Liver (tissue), 9 donors: ENCODE results near the gene GNAI2. TPM values are rescaled to one million over a fixed set of nuclear protein-coding genes. Genes with fewer than 3 reads are reported as not detected.

Source experiments
- DNase-seq: peaks from one replicate; pipeline ENCODE4 v3.0.0-alpha.2; 2017; ENCODE audit warnings: low spot score
- H3K27ac ChIP-seq, 2 donors: one replicate each; pipeline ENCODE4 v1.7.0; 2013; ENCODE audit warnings: inconsistent platforms in 2 of 2, low read length in 2 of 2, control low read depth in 1 of 2, low read depth in 1 of 2, mild to moderate bottlenecking in 1 of 2
- H3K27me3 ChIP-seq, 4 donors: one replicate each; pipeline versions ENCODE4 v1.6.1 to v1.7.0; 2013; ENCODE audit warnings: low read length in 3 of 4, inconsistent platforms in 1 of 4, mild to moderate bottlenecking in 1 of 4, moderate library complexity in 1 of 4; ENCODE audit not compliant: control insufficient read depth in 4 of 4, insufficient read depth in 4 of 4
- H3K36me3 ChIP-seq, 4 donors: one replicate each; pipeline versions ENCODE4 v1.6.1 to v1.7.0; 2013; ENCODE audit warnings: low read length in 3 of 4, mild to moderate bottlenecking in 3 of 4, low read depth in 1 of 4, moderate library complexity in 1 of 4; ENCODE audit not compliant: control insufficient read depth in 4 of 4, insufficient read depth in 3 of 4
- H3K4me1 ChIP-seq, 4 donors: one replicate each; pipeline versions ENCODE4 v1.6.1 to v1.7.0; 2013; ENCODE audit warnings: low read length in 3 of 4, mild to moderate bottlenecking in 3 of 4, moderate library complexity in 1 of 4; ENCODE audit not compliant: control insufficient read depth in 4 of 4, insufficient read depth in 4 of 4
- H3K4me3 ChIP-seq, 3 donors: one replicate each; pipeline versions ENCODE4 v1.6.1 to v1.7.0; 2013; ENCODE audit warnings: low read length in 3 of 3, control low read depth in 1 of 3, low read depth in 1 of 3, mild to moderate bottlenecking in 1 of 3
- H3K9ac ChIP-seq, 2 donors: one replicate each; pipeline ENCODE4 v1.7.0; 2013; ENCODE audit warnings: low read length in 2 of 2, mild to moderate bottlenecking in 2 of 2, moderate library complexity in 2 of 2, control low read depth in 1 of 2, low read depth in 1 of 2
- H3K9me3 ChIP-seq, 4 donors: one replicate each; pipeline versions ENCODE4 v1.6.1 to v1.7.0; 2013; ENCODE audit warnings: low read length in 3 of 4; ENCODE audit not compliant: control insufficient read depth in 4 of 4
- CTCF ChIP-seq: fragments of 150-350 bp; IDR thresholded peaks from 2 replicates; pipeline ENCODE4 v1.5.1; 2017; ENCODE audit warnings: improper control_type of control experiment, low read depth, low read length; ENCODE audit not compliant: missing input control
- EGR1 ChIP-seq, 2 donors: IDR thresholded peaks; 2 replicates each; pipeline ENCODE4 v1.6.1; 2016 to 2018; ENCODE audit warnings: antibody characterized with exemption in 2 of 2, low read depth in 2 of 2
- FOXA1 ChIP-seq: IDR thresholded peaks from 2 replicates; pipeline ENCODE4 v1.6.1; 2016; ENCODE audit warnings: antibody characterized with exemption
- FOXA2 ChIP-seq: IDR thresholded peaks from 2 replicates; pipeline ENCODE4 v1.6.1; 2016; ENCODE audit warnings: antibody characterized with exemption
- HNF4G ChIP-seq: IDR thresholded peaks from 2 replicates; pipeline ENCODE4 v1.6.1; 2016; ENCODE audit warnings: antibody characterized with exemption
- JUND ChIP-seq, 2 donors: IDR thresholded peaks; 2 replicates each; pipeline ENCODE4 v1.6.1; 2016; ENCODE audit warnings: antibody characterized with exemption in 2 of 2
- NR2F2 ChIP-seq: IDR thresholded peaks from 2 replicates; pipeline ENCODE4 v1.6.1; 2016; ENCODE audit warnings: antibody characterized with exemption
- RAD21 ChIP-seq, 2 donors: IDR thresholded peaks; 2 replicates each; pipeline ENCODE4 v1.6.1; 2016; ENCODE audit warnings: antibody characterized with exemption in 2 of 2, mild to moderate bottlenecking in 2 of 2
- RXRA ChIP-seq, 2 donors: IDR thresholded peaks; 2 replicates each; pipeline ENCODE4 v1.6.1; 2017 to 2018; ENCODE audit warnings: antibody characterized with exemption in 2 of 2, mild to moderate bottlenecking in 1 of 2
- SP1 ChIP-seq: IDR thresholded peaks from 2 replicates; pipeline ENCODE4 v1.6.1; 2018; ENCODE audit warnings: antibody characterized with exemption, mild to moderate bottlenecking
- ZBTB33 ChIP-seq: IDR thresholded peaks from 2 replicates; pipeline ENCODE4 v1.6.1; 2016; ENCODE audit warnings: antibody characterized with exemption
- WGBS: extraction: QIAGEN DNeasy Blood & Tissue Kit; methylation state at CpG from one replicate; pipeline ENCODE4 v1.1.7; 2013; 5-methylcytosine and 5-hydroxymethylcytosine counted together
- polyA plus RNA-seq, 2 donors: library from polyadenylated mRNA; stranded (reverse) in 1 of 2; unstranded in 1 of 2; fragments of 200-250 nt in 1 of 2; fragments of >200 nt in 1 of 2; fragmentation: Nextera tagmentation in 1 of 2; extraction: Ambion mirVana in 1 of 2; gene quantifications; one replicate each; pipeline versions ENCODE4 v1.2.1 to v1.2.3, GENCODE V29; 2013 to 2015
- total RNA-seq, 2 donors: library from RNA; depleted of rRNA; stranded (reverse); fragments of >200 nt; gene quantifications; one replicate each; pipeline ENCODE4 v1.2.3, GENCODE V29; 2014
- TF ChIP-seq, protein P1 (sequence below): IDR thresholded peaks from 2 replicates; pipeline ENCODE4 v1.6.1; 2016; ENCODE audit warnings: antibody characterized with exemption, mild to moderate bottlenecking
- donor health status: healthy.
- donor health status: healthy.
- donor health status: healthy.
- donor health status: healthy.
- donor health status: healthy.

GNAI2 gene
- total and polyA plus RNA-seq, 4 donors, result 58.3 to 86.3 (median 62.3) TPM

DNA sequence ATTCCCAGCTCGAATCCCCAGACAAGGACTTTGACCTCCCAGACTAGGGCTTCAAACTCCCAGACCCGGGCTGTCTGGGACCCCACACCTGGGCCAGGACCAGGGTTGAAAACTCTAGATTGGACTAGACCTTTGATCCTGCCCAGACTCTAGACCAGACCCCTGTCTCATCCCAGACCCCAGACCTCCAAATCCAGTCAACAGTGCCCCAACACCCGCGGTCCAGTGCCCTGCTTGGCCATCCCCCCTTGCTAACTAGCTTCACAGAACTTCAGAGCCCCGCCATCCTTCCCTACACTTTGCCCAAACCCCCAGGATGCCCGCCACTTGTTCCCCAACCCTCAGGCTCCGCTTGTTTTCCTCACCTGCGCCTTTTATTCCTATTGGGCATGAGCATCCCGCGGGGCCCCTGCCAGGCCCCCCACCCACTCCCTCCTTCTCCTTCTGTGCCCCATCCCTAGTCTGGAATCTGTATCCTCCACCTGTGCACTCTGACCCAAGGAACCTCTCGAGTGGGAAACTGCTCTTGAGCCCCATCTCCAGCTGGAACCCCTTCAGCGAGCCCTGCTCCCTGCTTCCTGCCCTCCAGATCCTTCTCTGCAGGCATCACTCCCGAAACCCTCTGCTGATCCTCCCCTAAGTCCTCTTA is 604 bp downstream of the GNAI2 start:
- no peak for DNase-seq
- no peaks in the 10 kb centered on the region for H3K9me3 ChIP-seq
- H3K9ac ChIP-seq, result peak overlapping the region; percentile 77 to 86
- peak overlapping the region; percentile 89 to 91 for H3K27ac ChIP-seq
- H3K36me3 ChIP-seq, result no peaks in the 10 kb centered on the region
- H3K27me3 ChIP-seq, result no peaks in the 10 kb centered on the region
- H3K4me1 ChIP-seq, result peaks cover 17 to 50% (median 38%) of the 10 kb centered on the region in 4 donors
- WGBS, result 7% methylated on average over 13 of the region's 13 CpGs
- TF ChIP-seq, protein P1, sequence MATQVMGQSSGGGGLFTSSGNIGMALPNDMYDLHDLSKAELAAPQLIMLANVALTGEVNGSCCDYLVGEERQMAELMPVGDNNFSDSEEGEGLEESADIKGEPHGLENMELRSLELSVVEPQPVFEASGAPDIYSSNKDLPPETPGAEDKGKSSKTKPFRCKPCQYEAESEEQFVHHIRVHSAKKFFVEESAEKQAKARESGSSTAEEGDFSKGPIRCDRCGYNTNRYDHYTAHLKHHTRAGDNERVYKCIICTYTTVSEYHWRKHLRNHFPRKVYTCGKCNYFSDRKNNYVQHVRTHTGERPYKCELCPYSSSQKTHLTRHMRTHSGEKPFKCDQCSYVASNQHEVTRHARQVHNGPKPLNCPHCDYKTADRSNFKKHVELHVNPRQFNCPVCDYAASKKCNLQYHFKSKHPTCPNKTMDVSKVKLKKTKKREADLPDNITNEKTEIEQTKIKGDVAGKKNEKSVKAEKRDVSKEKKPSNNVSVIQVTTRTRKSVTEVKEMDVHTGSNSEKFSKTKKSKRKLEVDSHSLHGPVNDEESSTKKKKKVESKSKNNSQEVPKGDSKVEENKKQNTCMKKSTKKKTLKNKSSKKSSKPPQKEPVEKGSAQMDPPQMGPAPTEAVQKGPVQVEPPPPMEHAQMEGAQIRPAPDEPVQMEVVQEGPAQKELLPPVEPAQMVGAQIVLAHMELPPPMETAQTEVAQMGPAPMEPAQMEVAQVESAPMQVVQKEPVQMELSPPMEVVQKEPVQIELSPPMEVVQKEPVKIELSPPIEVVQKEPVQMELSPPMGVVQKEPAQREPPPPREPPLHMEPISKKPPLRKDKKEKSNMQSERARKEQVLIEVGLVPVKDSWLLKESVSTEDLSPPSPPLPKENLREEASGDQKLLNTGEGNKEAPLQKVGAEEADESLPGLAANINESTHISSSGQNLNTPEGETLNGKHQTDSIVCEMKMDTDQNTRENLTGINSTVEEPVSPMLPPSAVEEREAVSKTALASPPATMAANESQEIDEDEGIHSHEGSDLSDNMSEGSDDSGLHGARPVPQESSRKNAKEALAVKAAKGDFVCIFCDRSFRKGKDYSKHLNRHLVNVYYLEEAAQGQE, result no peak
- no peak for TF ChIP-seq JUND (IDR thresholded peaks at IDR 0.05)
- no peak for TF ChIP-seq FOXA1
- TF ChIP-seq FOXA2, result no peak
- no peak for TF ChIP-seq SP1
- TF ChIP-seq ZBTB33, result no peak
- TF ChIP-seq RAD21 (IDR thresholded peaks at IDR 0.05), result no peak
- TF ChIP-seq CTCF, result no peak
- peak overlapping the region; percentile 70 to 83 (median 80) for H3K4me3 ChIP-seq

DNA sequence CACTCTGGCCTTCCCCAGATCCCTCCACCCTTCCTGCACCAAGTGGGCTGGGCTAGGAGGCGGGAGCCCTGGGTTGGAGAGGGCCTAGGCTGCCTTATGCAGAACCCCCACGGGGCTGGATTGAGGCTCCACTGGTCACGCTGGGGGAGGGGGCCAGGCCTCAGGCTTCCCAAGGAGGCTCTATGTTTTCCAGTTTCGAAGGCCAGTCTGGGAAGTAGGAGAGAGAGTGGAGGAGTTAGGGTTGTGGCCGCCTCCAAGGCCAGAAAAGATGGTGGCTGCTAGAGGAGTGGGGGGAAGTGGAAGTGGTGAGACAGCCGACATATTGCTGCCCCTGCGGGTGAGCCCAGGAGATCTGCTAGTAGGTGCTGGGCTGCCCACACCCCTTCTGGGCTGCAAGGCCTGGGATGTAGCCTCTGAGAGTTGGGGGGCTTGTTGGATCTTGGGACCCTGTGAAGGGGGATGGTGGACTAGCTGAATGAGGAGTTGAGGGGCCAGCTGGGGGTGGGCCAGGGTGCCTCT is 1.2 kb downstream of the GNAI2 start:
- WGBS, result 29% methylated on average over 7 of the region's 7 CpGs
- DNase-seq, result no peak

More for the DNA sequence above, 1.2 kb downstream of the GNAI2 start:
- no peak for TF ChIP-seq HNF4G
- TF ChIP-seq NR2F2, result no peak
- TF ChIP-seq JUND (IDR thresholded peaks at IDR 0.05), result no peak
- TF ChIP-seq RAD21 (IDR thresholded peaks at IDR 0.05), result no peak
- TF ChIP-seq, protein P1, result no peak
- TF ChIP-seq RXRA (IDR thresholded peaks at IDR 0.05), result no peak
- TF ChIP-seq EGR1 (IDR thresholded peaks at IDR 0.05; ENCODE audit: low read depth in 2 of 2), result no peak
- Histone ChIP-seq H3K9ac (peak overlapping the region; percentile 77 to 86), H3K4me1 (peaks cover 18 to 56% (median 43%) of the 10 kb centered on the region in 4 donors), H3K27ac (peak overlapping the region; percentile 89 to 91), H3K36me3 (no peaks in the 10 kb centered on the region), H3K4me3 (peak overlapping the region; percentile 70 to 83 (median 80)), H3K9me3 (no peaks in the 10 kb centered on the region), H3K27me3 (no peaks in the 10 kb centered on the region)
